GM21526 (cell line): ENCODE results near the gene GUCY1A1.

Source experiments
- ATAC-seq: cut with Tn5 transposase; IDR thresholded peaks from one replicate; pipeline ENCODE4 v1.9.1; 2021; ENCODE audit warnings: moderate library complexity; ENCODE audit not compliant: unreplicated experiment, low FRiP score

The GUCY1A1 gene

DNA sequence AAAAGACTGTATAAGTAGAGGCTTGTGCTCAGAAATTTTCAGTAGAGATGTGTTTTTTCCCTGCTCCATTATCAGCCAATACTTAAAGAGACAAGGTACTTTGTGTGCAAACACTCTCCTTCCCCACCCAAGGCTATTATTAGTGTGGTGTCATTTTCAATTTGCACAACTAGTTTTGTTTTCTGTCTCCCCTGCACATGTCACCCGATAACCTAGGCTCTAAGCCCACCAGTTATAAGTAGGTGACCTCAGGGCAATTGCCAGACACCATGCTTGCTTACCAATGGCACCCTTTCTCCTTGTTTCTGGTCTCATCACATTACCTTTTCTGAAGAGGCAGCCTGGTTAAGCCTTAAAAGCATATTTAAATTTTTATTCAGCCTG is 8.0 kb upstream of the GUCY1A1 start:
- no peak for ATAC-seq

DNA sequence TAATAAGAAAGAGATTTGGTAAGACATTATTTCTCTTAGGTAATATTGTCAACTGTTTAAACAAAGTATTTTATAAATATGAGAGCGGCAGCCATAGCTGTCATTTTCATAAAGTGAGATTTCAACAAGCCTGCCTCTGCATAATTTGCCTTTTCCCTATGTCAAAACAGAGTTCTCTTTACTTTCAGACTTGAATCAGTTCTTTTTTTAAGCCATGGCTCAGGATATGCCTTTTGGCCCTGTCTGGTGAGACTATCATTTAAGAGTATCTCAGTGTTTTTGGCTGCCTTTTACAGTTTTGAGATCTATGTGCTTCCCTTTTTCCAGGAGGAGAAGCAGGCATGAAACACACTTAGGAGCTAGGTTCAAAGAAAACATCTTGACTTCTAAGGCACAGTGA is 7.5 kb upstream of the GUCY1A1 start:
- ATAC-seq: no peak

GRCh38 chr4:155660436-155660835 is 6.2 kb upstream of the GUCY1A1 start:
- no peak for ATAC-seq

DNA sequence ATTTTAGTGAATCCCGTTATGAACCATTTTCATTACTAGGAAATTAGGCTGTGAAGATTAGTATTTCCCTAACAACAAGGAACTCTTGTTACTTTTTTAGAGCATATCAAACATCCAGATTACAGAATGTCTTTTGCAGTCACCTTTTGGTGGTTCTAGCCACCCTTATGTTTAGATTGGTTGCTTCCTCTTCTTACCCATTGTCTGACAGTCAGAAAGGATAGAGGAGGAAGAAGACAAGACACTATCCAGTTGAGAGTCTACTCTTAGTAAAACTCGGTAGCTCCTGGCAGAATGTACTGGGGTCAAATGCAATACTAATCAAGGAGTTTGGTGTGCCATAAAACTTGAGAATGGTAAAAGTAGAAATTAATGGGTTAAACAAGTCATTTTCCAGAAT is 1.6 kb upstream of the GUCY1A1 start:
- ATAC-seq: no peak

DNA sequence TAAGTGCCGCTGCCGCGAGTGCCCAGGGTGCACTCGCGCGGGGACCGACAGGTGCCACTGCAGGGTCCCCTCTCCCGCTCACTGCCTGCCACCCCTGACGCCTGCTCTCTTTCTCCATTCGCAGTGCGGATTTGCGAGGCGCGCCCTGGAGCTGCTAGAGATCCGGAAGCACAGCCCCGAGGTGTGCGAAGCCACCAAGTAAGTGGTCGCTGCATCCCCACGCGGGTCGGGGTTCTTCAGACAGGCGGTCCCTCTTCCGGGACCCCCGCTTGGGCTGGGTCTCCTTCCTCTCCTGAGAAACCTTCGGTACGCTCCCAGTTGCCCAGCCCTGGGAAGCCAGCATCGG is 547 bp downstream of the GUCY1A1 start:
- peak; percentile 53 for ATAC-seq

DNA sequence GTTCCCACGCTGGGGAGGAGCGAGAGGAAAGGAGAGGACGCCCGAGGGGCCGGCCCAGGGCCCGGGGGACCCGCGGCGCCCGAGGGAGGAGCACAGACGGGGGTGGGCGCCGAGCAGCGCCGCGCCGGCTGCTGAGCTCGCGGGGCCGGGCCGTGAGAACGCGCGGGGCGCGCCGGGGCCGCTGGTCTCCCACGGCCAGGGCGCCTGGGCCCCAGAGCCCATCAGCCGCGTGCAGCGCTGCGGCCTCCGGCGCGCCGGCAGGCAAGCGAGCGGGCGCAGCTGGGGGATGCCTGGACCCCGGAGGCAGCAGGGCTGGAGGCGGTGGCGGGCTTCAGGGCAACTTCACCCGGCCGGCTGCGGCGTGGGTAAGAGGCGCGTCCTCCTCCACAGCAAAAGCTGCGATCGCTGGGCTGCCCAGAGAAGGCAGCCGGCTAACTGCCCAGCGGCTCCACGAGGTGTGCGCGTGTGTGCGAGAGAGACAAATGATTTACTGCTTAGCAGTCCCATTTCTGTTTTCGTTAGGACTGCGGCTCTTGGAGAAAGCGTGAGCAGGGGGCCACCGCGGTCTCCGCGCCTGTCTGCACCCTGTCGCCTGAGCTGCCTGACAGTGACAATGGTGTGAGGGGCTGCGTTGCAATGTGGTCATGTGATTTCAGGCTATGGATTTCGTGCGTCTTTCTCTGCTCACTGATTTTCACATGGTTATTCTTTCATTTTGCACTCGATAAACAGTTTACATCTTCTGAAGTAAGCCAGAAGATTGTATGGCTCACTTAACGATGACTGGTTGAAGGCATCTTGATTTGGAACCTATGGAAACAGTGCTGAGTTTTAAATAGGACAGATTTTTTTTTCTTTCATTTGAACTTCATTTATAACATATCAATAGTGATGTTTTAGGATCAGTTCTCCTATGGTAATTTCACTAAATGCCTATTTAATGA is 1.2 kb downstream of the GUCY1A1 start:
- ATAC-seq: peak; percentile 56

GRCh38 chr4:155668707-155669220 is 2.1 kb downstream of the GUCY1A1 start:
- no peak for ATAC-seq

- no peak for ATAC-seq
These were observed 5.7 kb downstream of the GUCY1A1 start for GRCh38 chr4:155672342-155672741.

GRCh38 chr4:155673453-155673979 is 6.9 kb downstream of the GUCY1A1 start:
- no peak for ATAC-seq

DNA sequence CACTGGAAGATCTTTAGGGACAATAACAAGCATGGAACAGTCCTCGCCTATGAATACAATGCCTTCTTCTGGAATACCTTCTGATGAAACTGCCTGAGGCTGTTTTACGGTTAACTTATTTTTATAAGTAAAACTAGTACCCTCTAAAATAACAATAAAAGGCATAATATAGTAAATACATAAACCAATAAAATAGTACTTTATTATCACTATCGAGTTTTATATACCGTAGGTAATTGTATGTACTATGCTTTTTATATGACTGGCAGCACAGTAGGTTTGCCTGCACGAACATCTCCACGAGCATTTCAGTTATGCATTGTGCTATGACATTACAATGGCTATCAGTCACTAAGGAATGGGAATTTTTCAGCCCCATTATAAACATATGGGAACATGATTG is 8.0 kb downstream of the GUCY1A1 start:
- ATAC-seq: no peak

GRCh38 chr4:155675709-155676429 is 9.2 kb downstream of the GUCY1A1 start:
- ATAC-seq: peak; percentile 77

- ATAC-seq: no peak
These were observed 9.8 kb downstream of the GUCY1A1 start for GRCh38 chr4:155676430-155676825.

DNA sequence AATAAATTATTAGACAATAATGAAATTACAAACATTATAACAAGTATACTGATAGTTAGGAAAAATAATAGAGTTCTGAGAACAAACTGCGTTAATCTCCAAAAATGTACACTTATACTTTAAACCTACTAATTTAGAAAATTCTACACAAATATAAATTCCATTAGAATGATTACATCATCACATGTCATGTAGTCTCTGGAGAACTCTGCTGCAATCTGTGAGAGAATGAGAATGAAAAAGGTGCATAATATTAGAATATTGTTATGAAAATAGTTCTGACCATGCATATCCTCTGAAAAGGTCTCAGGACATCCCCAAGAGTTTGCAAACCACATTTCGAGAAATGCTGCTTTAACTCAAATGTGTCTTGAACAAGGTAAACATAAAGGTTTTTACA is 11.4 kb downstream of the GUCY1A1 start:
- ATAC-seq: no peak

DNA sequence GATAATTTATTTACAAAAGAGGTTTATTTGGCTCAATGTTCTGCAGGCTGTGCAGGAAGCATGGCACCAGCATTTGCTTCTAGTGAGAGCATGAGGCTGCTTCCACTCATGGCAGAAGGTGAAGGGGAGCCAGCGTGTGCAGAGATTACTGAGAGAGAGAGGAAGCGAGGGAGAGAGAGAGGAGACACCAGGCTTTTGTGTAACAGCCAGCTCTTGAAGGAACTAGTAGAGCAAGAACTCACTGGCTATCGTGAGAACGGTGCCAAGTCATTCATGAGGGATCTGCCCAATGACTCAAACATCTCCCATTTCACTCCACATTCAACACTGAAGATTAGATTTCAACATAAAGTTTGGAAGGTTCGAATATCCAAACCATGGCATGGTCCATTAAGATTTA is 12.7 kb downstream of the GUCY1A1 start:
- ATAC-seq: no peak

DNA sequence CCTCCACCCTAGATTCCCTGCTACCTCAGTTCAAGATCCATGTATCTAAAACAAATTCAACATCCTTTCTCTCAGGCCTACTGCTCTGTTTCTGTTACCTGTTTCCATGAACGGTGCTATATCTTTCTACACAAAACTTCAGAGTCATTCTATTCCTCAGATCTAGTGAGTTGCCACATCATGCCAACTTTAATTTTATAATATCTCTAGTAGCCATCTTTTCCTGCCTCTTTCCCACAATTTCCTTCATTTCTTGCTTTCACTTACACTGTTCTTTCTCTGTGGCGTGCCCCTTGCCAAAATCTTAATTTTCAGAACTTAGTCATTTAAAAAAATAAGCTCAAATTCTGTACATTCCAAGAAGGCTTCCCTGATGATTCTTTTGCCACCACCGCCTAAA is 15.2 kb downstream of the GUCY1A1 start:
- ATAC-seq: no peak

DNA sequence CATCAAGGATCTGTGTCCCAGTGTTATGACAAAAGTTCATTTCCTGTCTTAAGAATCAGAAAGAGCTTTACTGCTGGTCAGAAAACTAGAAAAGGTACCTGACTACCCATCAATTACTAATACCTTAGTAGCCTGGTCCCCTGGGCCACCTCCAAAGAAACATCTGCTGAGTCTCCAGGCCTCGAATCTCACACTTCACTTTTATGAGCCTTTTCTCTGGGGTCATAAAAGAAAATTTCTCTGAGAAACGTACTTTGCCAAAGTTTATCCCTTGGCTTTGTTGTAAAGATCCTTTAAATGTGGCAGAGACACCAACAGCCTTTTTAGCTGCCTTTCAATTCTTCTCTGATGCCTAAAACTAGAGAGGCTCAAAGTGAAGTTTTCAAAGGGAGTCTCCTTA is 17.8 kb downstream of the GUCY1A1 start:
- ATAC-seq: no peak

GRCh38 chr4:155684892-155685541 is 18.4 kb downstream of the GUCY1A1 start:
- ATAC-seq: no peak

DNA sequence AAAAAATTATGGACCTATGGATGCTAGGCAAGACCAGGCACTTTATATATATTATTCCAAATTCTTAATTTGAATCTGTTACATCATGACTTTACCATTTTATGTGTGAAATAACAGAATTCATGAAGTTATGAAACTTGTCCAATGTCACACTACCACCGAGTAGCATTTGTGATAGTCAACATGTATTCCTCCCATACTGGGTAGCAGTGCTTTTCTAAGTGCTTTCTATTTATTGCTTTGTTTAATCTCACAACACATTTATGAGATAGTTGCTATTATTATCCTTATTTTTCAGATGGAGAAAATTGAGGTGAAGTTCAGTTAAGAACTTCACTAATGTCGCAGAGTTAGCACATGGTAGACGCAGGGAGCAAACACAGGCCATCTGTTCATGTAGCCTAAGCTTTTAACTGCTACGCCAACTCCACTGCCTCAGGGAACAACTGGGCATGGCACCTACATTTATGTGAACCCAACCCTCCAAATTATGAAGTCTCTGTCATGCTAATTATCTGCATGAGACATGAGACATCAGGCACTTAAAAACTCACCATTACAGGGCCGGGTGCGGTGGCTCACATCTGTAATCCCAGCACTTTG is 20.8 kb downstream of the GUCY1A1 start:
- no peak for ATAC-seq

- no peak for ATAC-seq
These were observed 21.6 kb downstream of the GUCY1A1 start for GRCh38 chr4:155688211-155688610.

- no peak for ATAC-seq
These were observed 22.2 kb downstream of the GUCY1A1 start for GRCh38 chr4:155688860-155689259.
